WTC11 (cell line): ENCODE data around the gene ASTN1. TPM values are rescaled to one million over a fixed set of nuclear protein-coding genes. Genes with fewer than 3 reads are reported as not detected.
"Not testable (repeated sequence)": the region's sequence is repeated elsewhere in the genome, so short reads cannot be mapped to it uniquely, and the experiment has no call there.

Experiments
- ATAC-seq: fragments of 200-7000 bp; cut with Tn5 transposase; 2 replicates; pipeline ENCODE4 v1.10.0; 2021; ENCODE audit warnings: mild to moderate bottlenecking, moderate library complexity
- CTCF ChIA-PET: fragments of 300-600 bp; sonication (Branson Sonifier 250); formaldehyde crosslinking; loops from one replicate; lab custom pipeline; 2021; ENCODE audit warnings: antibody characterized with exemption; lab: Charles Lee
- POLR2A ChIA-PET: fragments of 350-600 bp; sonication (Branson Sonifier 250); formaldehyde crosslinking; loops from one replicate; lab custom pipeline; 2021; ENCODE audit warnings: antibody characterized with exemption; lab: Charles Lee
- DNase-seq: peaks from one replicate; pipeline ENCODE4 v3.0.0; 2021; ENCODE audit warnings: low spot score
- H3K27ac Mint-ChIP-seq: 2 replicates; pipeline ENCODE4 v1.8.0; 2021; ENCODE audit warnings: mixed read lengths
- H3K27me3 Mint-ChIP-seq: 2 replicates; pipeline ENCODE4 v1.8.0; 2021; ENCODE audit warnings: low read depth, mild to moderate bottlenecking, moderate library complexity, mixed read lengths
- H3K36me3 Mint-ChIP-seq: 2 replicates; pipeline ENCODE4 v1.8.0; 2021; ENCODE audit warnings: mixed read lengths
- H3K4me1 Mint-ChIP-seq: 2 replicates; pipeline ENCODE4 v1.8.0; 2022; ENCODE audit warnings: mixed read lengths
- H3K4me3 Mint-ChIP-seq: 2 replicates; pipeline ENCODE4 v1.8.0; 2021; ENCODE audit warnings: mild to moderate bottlenecking, moderate library complexity, mixed read lengths
- H3K9me3 Mint-ChIP-seq: 2 replicates; pipeline ENCODE4 v1.8.0; 2021; ENCODE audit warnings: mixed read lengths
- CREB1 ChIP-seq: sonication (generic); formaldehyde crosslinking; IDR thresholded peaks from 2 replicates; pipeline ENCODE4 v1.8.0; 2023; ENCODE audit warnings: mild to moderate bottlenecking, missing genetic modification reagents
- ELF4 ChIP-seq: sonication (generic); formaldehyde crosslinking; IDR thresholded peaks from 2 replicates; pipeline ENCODE4 v1.8.1; 2022; ENCODE audit warnings: low read depth, mild to moderate bottlenecking, moderate library complexity, missing genetic modification reagents
- ETV6 ChIP-seq: sonication (generic); formaldehyde crosslinking; IDR thresholded peaks from 2 replicates; pipeline ENCODE4 v1.8.1; 2022; ENCODE audit warnings: mild to moderate bottlenecking, missing genetic modification reagents
- FOXJ3 ChIP-seq: sonication (generic); formaldehyde crosslinking; IDR thresholded peaks from 2 replicates; pipeline ENCODE4 v1.9.0; 2021; ENCODE audit warnings: missing genetic modification reagents, mild to moderate bottlenecking, borderline replicate concordance
- FOXP1 ChIP-seq: sonication (generic); formaldehyde crosslinking; IDR thresholded peaks from 2 replicates; pipeline ENCODE4 v1.8.0; 2022; ENCODE audit warnings: missing genetic modification reagents, mild to moderate bottlenecking, moderate library complexity, borderline replicate concordance
- GABPB1 ChIP-seq: sonication (generic); formaldehyde crosslinking; IDR thresholded peaks from 2 replicates; pipeline ENCODE4 v1.8.1; 2023; ENCODE audit warnings: mild to moderate bottlenecking, missing genetic modification reagents
- NFATC4 ChIP-seq: fragments of 250-450 bp; sonication (Bioruptor Pico); IDR thresholded peaks from 2 replicates; pipeline ENCODE4 v1.9.0; 2021; ENCODE audit warnings: mild to moderate bottlenecking
- NFYB ChIP-seq: sonication (generic); formaldehyde crosslinking; conservative IDR thresholded peaks from 2 replicates; pipeline ENCODE4 v1.8.0; 2022; ENCODE audit warnings: low read depth, missing genetic modification reagents
- PRRX2 ChIP-seq: fragments of 250-450 bp; sonication (Bioruptor Pico); IDR thresholded peaks from 2 replicates; pipeline ENCODE4 v1.8.0; 2021; ENCODE audit warnings: mild to moderate bottlenecking
- TCF7 ChIP-seq: sonication (generic); formaldehyde crosslinking; IDR thresholded peaks from 2 replicates; pipeline ENCODE4 v1.8.0; 2022; ENCODE audit warnings: mild to moderate bottlenecking, low read depth, missing genetic modification reagents, moderate library complexity
- TEAD1 ChIP-seq: sonication (generic); formaldehyde crosslinking; IDR thresholded peaks from 2 replicates; pipeline ENCODE4 v1.8.0; 2022; ENCODE audit warnings: mild to moderate bottlenecking, missing genetic modification reagents
- ZBTB21 ChIP-seq: sonication (generic); formaldehyde crosslinking; IDR thresholded peaks from 2 replicates; pipeline ENCODE4 v1.8.1; 2023; ENCODE audit warnings: mild to moderate bottlenecking, missing genetic modification reagents, borderline replicate concordance
- ZNF138 ChIP-seq: sonication (generic); formaldehyde crosslinking; conservative IDR thresholded peaks from 2 replicates; pipeline ENCODE4 v1.8.1; 2022; ENCODE audit warnings: mild to moderate bottlenecking, moderate library complexity, missing genetic modification reagents
- ZNF317 ChIP-seq: sonication (generic); formaldehyde crosslinking; IDR thresholded peaks from 2 replicates; pipeline ENCODE4 v1.8.1; 2023; ENCODE audit warnings: low read depth, mild to moderate bottlenecking, moderate library complexity, missing genetic modification reagents, borderline replicate concordance
- ZNF416 ChIP-seq: fragments of 250-450 bp; sonication (Bioruptor Pico); IDR thresholded peaks from 2 replicates; pipeline ENCODE4 v1.9.0; 2021; ENCODE audit warnings: mild to moderate bottlenecking, inconsistent platforms
- ZNF423 ChIP-seq: fragments of 250-450 bp; sonication (Bioruptor Pico); IDR thresholded peaks from 2 replicates; pipeline ENCODE4 v2.1.2; 2022; ENCODE audit warnings: mild to moderate bottlenecking, moderate library complexity
- total RNA-seq: library from RNA; stranded (reverse); gene quantifications from 3 replicates; pipeline ENCODE4 v1.2.3, GENCODE V29; 2021
- TF ChIP-seq, protein P1 (sequence below): sonication (generic); formaldehyde crosslinking; IDR thresholded peaks from 2 replicates; pipeline ENCODE4 v1.8.1; 2022; ENCODE audit warnings: mild to moderate bottlenecking, moderate library complexity, missing genetic modification reagents
- TF ChIP-seq, protein P2 (sequence below): sonication (generic); formaldehyde crosslinking; IDR thresholded peaks from 2 replicates; pipeline ENCODE4 v1.8.0; 2022; ENCODE audit warnings: mild to moderate bottlenecking, missing genetic modification reagents
- TF ChIP-seq, protein P3 (sequence below): fragments of 250-450 bp; sonication (Bioruptor Pico); IDR thresholded peaks from 2 replicates; pipeline ENCODE4 v2.1.2; 2022; ENCODE audit warnings: mild to moderate bottlenecking, moderate library complexity
- TF ChIP-seq, protein P4 (sequence below): fragments of 250-450 bp; sonication (Bioruptor Pico); IDR thresholded peaks from 2 replicates; pipeline ENCODE4 v1.9.0; 2021; ENCODE audit warnings: mild to moderate bottlenecking, borderline replicate concordance

ASTN1 gene
- total RNA-seq, 1 experiment from 2014 or later, result 3.4 TPM

GRCh38 chr1:177077734-177078499 is 86.6 kb downstream of the ASTN1 start:
- ChIA-PET CTCF (interaction anchor here (2.0 kb wide), 1 partner anchor 180 kb away, joined by 6 read pairs; no protein-coding TSS in a partner anchor), POLR2A (no interaction called here)
- Mint-ChIP-seq H3K27ac (no peak overlapping the region), H3K4me3 (no peak overlapping the region), H3K4me1 (no peaks in the 10 kb centered on the region), H3K36me3 (no peaks in the 10 kb centered on the region), H3K27me3 (no peaks in the 10 kb centered on the region), H3K9me3 (no peaks in the 10 kb centered on the region; the same call in 1 of the 2 replicates)
- DNase-seq, result no peak
- no peak for ATAC-seq
- TF ChIP-seq ETV6 (CRISPR knock-in tag), result no peak
- no peak for TF ChIP-seq GABPB1 (CRISPR knock-in tag)
- TF ChIP-seq FOXP1 (CRISPR knock-in tag), result no peak
- no peak for TF ChIP-seq PRRX2
- TF ChIP-seq, protein P1, sequence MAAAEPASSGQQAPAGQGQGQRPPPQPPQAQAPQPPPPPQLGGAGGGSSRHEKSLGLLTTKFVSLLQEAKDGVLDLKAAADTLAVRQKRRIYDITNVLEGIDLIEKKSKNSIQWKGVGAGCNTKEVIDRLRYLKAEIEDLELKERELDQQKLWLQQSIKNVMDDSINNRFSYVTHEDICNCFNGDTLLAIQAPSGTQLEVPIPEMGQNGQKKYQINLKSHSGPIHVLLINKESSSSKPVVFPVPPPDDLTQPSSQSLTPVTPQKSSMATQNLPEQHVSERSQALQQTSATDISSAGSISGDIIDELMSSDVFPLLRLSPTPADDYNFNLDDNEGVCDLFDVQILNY, result no peak
- no peak for TF ChIP-seq NFATC4 (CRISPR knock-in tag)
- no peak for TF ChIP-seq ZNF138 (CRISPR knock-in tag)
- TF ChIP-seq, protein P2, sequence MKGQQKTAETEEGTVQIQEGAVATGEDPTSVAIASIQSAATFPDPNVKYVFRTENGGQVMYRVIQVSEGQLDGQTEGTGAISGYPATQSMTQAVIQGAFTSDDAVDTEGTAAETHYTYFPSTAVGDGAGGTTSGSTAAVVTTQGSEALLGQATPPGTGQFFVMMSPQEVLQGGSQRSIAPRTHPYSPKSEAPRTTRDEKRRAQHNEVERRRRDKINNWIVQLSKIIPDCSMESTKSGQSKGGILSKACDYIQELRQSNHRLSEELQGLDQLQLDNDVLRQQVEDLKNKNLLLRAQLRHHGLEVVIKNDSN (CRISPR knock-in tag), result no peak
- TF ChIP-seq FOXJ3 (CRISPR knock-in tag), result no peak
- no peak for TF ChIP-seq TEAD1 (CRISPR knock-in tag)
- TF ChIP-seq, protein P3, sequence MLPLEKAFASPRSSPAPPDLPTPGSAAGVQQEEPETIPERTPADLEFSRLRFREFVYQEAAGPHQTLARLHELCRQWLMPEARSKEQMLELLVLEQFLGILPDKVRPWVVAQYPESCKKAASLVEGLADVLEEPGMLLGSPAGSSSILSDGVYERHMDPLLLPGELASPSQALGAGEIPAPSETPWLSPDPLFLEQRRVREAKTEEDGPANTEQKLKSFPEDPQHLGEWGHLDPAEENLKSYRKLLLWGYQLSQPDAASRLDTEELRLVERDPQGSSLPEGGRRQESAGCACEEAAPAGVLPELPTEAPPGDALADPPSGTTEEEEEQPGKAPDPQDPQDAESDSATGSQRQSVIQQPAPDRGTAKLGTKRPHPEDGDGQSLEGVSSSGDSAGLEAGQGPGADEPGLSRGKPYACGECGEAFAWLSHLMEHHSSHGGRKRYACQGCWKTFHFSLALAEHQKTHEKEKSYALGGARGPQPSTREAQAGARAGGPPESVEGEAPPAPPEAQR (CRISPR knock-in tag), result no peak
- TF ChIP-seq ZNF423, result no peak
- no peak for TF ChIP-seq ZNF416
- TF ChIP-seq NFYB (CRISPR knock-in tag), result no peak

- TF ChIP-seq, protein P4, sequence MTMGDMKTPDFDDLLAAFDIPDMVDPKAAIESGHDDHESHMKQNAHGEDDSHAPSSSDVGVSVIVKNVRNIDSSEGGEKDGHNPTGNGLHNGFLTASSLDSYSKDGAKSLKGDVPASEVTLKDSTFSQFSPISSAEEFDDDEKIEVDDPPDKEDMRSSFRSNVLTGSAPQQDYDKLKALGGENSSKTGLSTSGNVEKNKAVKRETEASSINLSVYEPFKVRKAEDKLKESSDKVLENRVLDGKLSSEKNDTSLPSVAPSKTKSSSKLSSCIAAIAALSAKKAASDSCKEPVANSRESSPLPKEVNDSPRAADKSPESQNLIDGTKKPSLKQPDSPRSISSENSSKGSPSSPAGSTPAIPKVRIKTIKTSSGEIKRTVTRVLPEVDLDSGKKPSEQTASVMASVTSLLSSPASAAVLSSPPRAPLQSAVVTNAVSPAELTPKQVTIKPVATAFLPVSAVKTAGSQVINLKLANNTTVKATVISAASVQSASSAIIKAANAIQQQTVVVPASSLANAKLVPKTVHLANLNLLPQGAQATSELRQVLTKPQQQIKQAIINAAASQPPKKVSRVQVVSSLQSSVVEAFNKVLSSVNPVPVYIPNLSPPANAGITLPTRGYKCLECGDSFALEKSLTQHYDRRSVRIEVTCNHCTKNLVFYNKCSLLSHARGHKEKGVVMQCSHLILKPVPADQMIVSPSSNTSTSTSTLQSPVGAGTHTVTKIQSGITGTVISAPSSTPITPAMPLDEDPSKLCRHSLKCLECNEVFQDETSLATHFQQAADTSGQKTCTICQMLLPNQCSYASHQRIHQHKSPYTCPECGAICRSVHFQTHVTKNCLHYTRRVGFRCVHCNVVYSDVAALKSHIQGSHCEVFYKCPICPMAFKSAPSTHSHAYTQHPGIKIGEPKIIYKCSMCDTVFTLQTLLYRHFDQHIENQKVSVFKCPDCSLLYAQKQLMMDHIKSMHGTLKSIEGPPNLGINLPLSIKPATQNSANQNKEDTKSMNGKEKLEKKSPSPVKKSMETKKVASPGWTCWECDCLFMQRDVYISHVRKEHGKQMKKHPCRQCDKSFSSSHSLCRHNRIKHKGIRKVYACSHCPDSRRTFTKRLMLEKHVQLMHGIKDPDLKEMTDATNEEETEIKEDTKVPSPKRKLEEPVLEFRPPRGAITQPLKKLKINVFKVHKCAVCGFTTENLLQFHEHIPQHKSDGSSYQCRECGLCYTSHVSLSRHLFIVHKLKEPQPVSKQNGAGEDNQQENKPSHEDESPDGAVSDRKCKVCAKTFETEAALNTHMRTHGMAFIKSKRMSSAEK, result no peak
- TF ChIP-seq TCF7 (CRISPR knock-in tag), result no peak
- TF ChIP-seq ZNF423, result no peak
- no peak for TF ChIP-seq ELF4
- TF ChIP-seq CREB1 (CRISPR knock-in tag), result no peak
- no peak for TF ChIP-seq ZNF317 (CRISPR knock-in tag)
- TF ChIP-seq ZBTB21 (CRISPR knock-in tag), result no peak
- TF ChIP-seq, all 79 proteins: peak for 0
- ATAC-seq (no peak), DNase-seq (no peak)
- Mint-ChIP-seq H3K27ac (no peak overlapping the region), H3K27me3 (no peaks in the 10 kb centered on the region), H3K4me1 (no peaks in the 10 kb centered on the region), H3K4me3 (no peak overlapping the region), H3K36me3 (no peaks in the 10 kb centered on the region), H3K9me3 (no peaks in the 10 kb centered on the region; the same call in 1 of the 2 replicates)
- ChIA-PET POLR2A (interaction anchor here (0.9 kb wide), 1 partner anchor 57 kb away, joined by 4 read pairs; no protein-coding TSS in a partner anchor), CTCF (interaction anchor here (2.0 kb wide), 1 partner anchor 179 kb away, joined by 6 read pairs; no protein-coding TSS in a partner anchor)
Measured at GRCh38 chr1:177077006-177077405, 87.5 kb downstream of the ASTN1 start.

- not testable (repeated sequence) for H3K4me1 Mint-ChIP-seq, ATAC-seq
- POLR2A ChIA-PET, result interaction anchor here (0.6 kb wide), 1 partner anchor 173 kb away, joined by 3 read pairs; no protein-coding TSS in a partner anchor
Measured at GRCh38 chr1:177074811-177075210, 89.7 kb downstream of the ASTN1 start.

More at GRCh38 chr1:177074811-177075210, 89.7 kb downstream of the ASTN1 start:
- not testable (repeated sequence) for H3K27me3 Mint-ChIP-seq, DNase-seq, H3K4me3 Mint-ChIP-seq, H3K27ac Mint-ChIP-seq, H3K9me3 Mint-ChIP-seq, H3K36me3 Mint-ChIP-seq
- CTCF ChIA-PET, result interaction anchor here (1.4 kb wide), 1 partner anchor 126 kb away, joined by 4 read pairs; no protein-coding TSS in a partner anchor
